HG03565 (cell line): ENCODE data around the gene RBM41.

Experiments used
- ATAC-seq: cut with Tn5 transposase; IDR thresholded peaks from one replicate; pipeline ENCODE4 v1.9.1; 2021; ENCODE audit warnings: mild to moderate bottlenecking, moderate library complexity; ENCODE audit not compliant: unreplicated experiment

Gene RBM41

DNA sequence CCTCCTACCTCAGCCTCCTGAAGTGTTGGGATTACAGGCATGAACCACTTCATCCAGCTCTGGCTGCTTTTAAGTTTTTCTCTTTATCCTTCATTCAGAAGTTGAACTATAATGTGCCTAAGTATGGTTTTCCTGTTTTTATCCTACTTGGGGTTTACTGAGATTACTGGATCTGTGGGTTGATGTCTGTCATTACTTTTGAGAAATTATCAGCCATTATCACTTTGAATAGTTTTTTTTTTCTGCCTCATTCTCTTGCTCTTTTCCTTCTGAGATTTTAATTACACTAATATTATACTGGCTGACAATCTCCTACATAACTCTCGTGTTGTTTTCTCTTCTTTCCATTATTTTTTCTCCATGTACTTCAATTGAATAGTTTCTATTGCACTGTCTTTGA is 71.0 kb downstream of the RBM41 start:
- no peak for ATAC-seq

DNA sequence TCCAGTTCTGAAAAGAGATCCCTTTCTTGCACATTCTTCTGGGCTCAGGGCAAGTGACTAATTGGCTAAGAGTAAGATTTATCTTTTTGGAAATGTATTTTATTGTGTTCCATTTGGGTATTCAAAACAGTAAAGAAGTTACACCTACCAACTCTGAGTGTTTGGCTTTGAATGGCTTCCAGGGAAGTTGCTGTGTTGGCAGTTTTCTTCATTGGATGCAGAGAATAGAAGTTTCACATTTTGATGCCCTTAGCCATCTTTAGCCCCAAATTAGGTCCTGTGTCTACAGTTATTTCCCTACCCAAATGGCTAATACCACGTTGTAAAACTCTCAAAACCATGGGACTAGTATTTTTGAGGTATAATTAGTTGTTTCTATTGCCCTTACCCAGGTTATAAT is 88.9 kb downstream of the RBM41 start:
- ATAC-seq = no peak

DNA sequence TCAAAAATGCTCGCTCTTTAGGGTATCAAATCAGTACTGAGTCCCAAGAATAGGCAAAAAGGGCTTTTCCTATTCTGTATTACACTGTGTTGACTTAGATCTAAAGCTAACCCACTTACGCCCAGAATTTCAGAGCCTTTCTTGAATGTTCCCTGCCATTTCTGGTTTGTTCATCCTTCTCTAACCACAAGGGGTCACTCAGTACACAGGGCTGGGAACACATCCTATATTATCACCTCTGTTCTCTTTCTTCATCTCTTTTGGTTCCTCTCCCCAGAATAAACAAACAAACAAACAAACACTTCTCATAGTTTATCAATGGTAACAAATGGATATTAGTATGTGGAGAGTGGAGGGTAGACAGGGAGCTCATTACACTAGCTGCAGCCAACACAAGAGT is 93.1 kb downstream of the RBM41 start:
- no peak for ATAC-seq

DNA sequence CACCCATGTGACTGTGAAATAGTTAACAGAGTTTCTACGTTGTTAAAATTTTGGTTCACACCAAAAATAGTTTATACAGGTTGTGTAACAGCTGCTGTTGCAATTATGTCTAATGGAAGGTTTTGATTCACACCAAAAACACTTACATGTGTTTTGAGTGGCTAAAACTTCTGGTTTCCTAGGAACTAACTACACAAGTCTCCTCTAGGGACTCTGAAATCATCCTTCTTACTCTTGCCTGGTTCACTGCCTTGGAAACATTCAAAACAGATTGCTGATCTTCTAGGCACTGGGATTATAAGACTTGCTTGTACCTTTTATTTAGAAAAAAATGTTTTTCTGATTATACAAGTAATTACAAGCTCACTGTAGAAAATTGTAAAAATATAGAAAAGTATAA is 103.7 kb downstream of the RBM41 start:
- no peak for ATAC-seq
